ENCODE measurements around the gene TIAM1. TPM values are rescaled to one million over a fixed set of nuclear protein-coding genes. Genes with fewer than 3 reads are reported as not detected.

Gene TIAM1
- total and polyA plus RNA-seq, 2 of the 8 experiments (the other 6 are each of a cell fraction or from before 2014, with no cell fraction given), result 10.1 to 30.7 TPM

DNA sequence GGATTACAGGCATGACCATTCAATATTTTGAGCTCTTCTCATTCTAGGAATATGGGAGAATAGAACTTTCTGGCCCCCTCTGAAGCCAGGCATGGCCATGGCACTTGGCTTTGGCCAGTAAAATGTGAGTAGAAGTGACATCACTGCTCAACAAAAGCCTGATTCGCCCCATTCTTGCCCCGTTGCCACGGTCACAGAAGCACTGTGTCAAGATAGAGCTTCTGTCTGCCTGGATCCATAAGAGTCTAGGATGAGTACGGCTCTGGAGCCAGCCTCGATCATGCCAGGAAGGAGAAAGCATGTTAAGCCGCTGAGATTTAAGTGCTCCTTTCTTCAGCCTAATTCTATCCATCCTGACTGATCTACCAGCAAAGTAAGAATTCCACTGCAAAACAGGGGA lies 113.1 kb downstream of the TIAM1 start:
- H3K79me2 ChIP-seq (ENCODE audit: control insufficient read depth in 1 of 2, insufficient read depth in 2 of 2, low read length in 2 of 2), result no peaks in the 10 kb centered on the region
- no peaks in the 10 kb centered on the region for H3K4me1 ChIP-seq (replicated peaks in 1 of 4; ENCODE audit: control insufficient read depth in 3 of 4, insufficient read depth in 4 of 4, low read length in 3 of 4)
- no peaks in the 10 kb centered on the region for H3K27me3 ChIP-seq (replicated peaks in 1 of 4; ENCODE audit: control insufficient read depth in 3 of 4, extremely low read depth in 1 of 4, insufficient read depth in 3 of 4, low read length in 3 of 4)
- no peak overlapping the region for H3K23ac ChIP-seq (ENCODE audit: insufficient read length)
- no peak overlapping the region for H2BK120ac ChIP-seq (replicated peaks; ENCODE audit: low read depth, low read length)
- no peak overlapping the region for H3K4ac ChIP-seq (replicated peaks; ENCODE audit: insufficient read length, low read depth, low read length)
- H3K4me2 ChIP-seq (ENCODE audit: insufficient read depth in 1 of 2, low read depth in 2 of 2, low read length in 2 of 2), result no peak overlapping the region
- H3K9me3 ChIP-seq (ENCODE audit: insufficient read depth in 2 of 2, low read depth in 1 of 2, low read length in 1 of 2), result no peaks in the 10 kb centered on the region
- no peaks in the 10 kb centered on the region for H4K20me1 ChIP-seq (replicated peaks in 1 of 2; ENCODE audit: control insufficient read depth in 1 of 2, insufficient read depth in 2 of 2, low read length in 2 of 2)
- H2AFZ ChIP-seq (ENCODE audit: low read length), result no peak overlapping the region
- no peak for DNase-seq (ENCODE audit: low read depth in 1 of 2, low spot score in 2 of 2)
- no peak overlapping the region for H2AK5ac ChIP-seq (ENCODE audit: low read depth, low read length)
- H2BK12ac ChIP-seq (ENCODE audit: low read depth, low read length), result no peak overlapping the region
- H2BK5ac ChIP-seq (ENCODE audit: low read depth, low read length), result no peak overlapping the region
- H4K91ac ChIP-seq (replicated peaks; ENCODE audit: insufficient read length, low read length), result no peak overlapping the region
- 91% methylated on average over 6 of the region's 6 CpGs; no CpG with 5 or more reads in 1 of the 2 experiments for WGBS, 2 experiments (ENCODE audit: extremely low coverage in 1 of 2, insufficient coverage in 1 of 2, insufficient read length in 1 of 2, insufficient replicate concordance in 2 of 2, low coverage in 1 of 2, low lambda C conversion rate in 2 of 2, missing lambda C conversion rate in 1 of 2)
- H3K9ac ChIP-seq (replicated peaks in 1 of 4; ENCODE audit: extremely low read depth in 1 of 4, low read depth in 3 of 4, low read length in 3 of 4), result no peak overlapping the region
- no peak overlapping the region for H3K27ac ChIP-seq (ENCODE audit: low read depth, low read length)
- H3K56ac ChIP-seq (replicated peaks; ENCODE audit: insufficient read length, low read depth, low read length), result no peak overlapping the region
- no peaks in the 10 kb centered on the region for H3K36me3 ChIP-seq (ENCODE audit: control insufficient read depth in 2 of 4, insufficient read depth in 4 of 4, low read length in 3 of 4)
- H3K4me3 ChIP-seq (ENCODE audit: extremely low read depth in 1 of 4, insufficient read depth in 2 of 4, low read depth in 3 of 4, low read length in 4 of 4), result no peak overlapping the region
- H4K5ac ChIP-seq (ENCODE audit: insufficient read length, low read depth, low read length), result no peak overlapping the region
- POLR2A ChIA-PET (ENCODE audit: partially characterized antibody), result interaction anchor here (1.2 to 1.4 kb wide), 2 partner anchors 22 to 53 kb away, joined by 3 read pairs; no protein-coding TSS in a partner anchor
- H3K14ac ChIP-seq (ENCODE audit: insufficient read length), result no peak overlapping the region
- no peak overlapping the region for H2BK20ac ChIP-seq (ENCODE audit: low read length)
- H2BK15ac ChIP-seq (ENCODE audit: low read length), result no peak overlapping the region
- no peak for FAIRE-seq
- CTCF ChIA-PET (ENCODE audit: partially characterized antibody), result interaction anchor here (0.6 to 1.7 kb wide), 3 partner anchors 11 to 32 kb away, joined by 3 to 4 read pairs (median 3); no protein-coding TSS in a partner anchor
- no peaks in the 10 kb centered on the region for H3K23me2 ChIP-seq (ENCODE audit: low read depth, low read length)
- no peak overlapping the region for H3K18ac ChIP-seq (ENCODE audit: extremely low read depth, low read length)
- H3K79me1 ChIP-seq (ENCODE audit: low read depth, low read length), result no peaks in the 10 kb centered on the region
- no peak overlapping the region for H4K8ac ChIP-seq (ENCODE audit: extremely low read depth, insufficient read depth, low read length)
- TF ChIP-seq BACH1 (IDR thresholded peaks at IDR 0.05; ENCODE audit: low read length) (no peak), KDM4A (IDR thresholded peaks at IDR 0.05; ENCODE audit: low read depth, low read length, severe bottlenecking) (no peak), SIRT6 (IDR thresholded peaks at IDR 0.05; ENCODE audit: low read length) (no peak), KDM5A (IDR thresholded peaks at IDR 0.05; ENCODE audit: low read length) (no peak), BRCA1 (IDR thresholded peaks at IDR 0.05; ENCODE audit: low read depth, low read length) (no peak), JUN (IDR thresholded peaks at IDR 0.05; ENCODE audit: low read depth, low read length) (no peak), RXRA (IDR thresholded peaks at IDR 0.05; ENCODE audit: insufficient read depth, low read depth, low read length) (no peak), SAP30 (IDR thresholded peaks at IDR 0.05; ENCODE audit: insufficient read depth, insufficient replicate concordance, low read length) (no peak), TAF1 (IDR thresholded peaks at IDR 0.05; ENCODE audit: low read depth, low read length) (no peak)
- TF ChIP-seq, protein P1, sequence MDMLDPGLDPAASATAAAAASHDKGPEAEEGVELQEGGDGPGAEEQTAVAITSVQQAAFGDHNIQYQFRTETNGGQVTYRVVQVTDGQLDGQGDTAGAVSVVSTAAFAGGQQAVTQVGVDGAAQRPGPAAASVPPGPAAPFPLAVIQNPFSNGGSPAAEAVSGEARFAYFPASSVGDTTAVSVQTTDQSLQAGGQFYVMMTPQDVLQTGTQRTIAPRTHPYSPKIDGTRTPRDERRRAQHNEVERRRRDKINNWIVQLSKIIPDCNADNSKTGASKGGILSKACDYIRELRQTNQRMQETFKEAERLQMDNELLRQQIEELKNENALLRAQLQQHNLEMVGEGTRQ (IDR thresholded peaks at IDR 0.05; ENCODE audit: low read length), result no peak
- TF ChIP-seq, protein P2, sequence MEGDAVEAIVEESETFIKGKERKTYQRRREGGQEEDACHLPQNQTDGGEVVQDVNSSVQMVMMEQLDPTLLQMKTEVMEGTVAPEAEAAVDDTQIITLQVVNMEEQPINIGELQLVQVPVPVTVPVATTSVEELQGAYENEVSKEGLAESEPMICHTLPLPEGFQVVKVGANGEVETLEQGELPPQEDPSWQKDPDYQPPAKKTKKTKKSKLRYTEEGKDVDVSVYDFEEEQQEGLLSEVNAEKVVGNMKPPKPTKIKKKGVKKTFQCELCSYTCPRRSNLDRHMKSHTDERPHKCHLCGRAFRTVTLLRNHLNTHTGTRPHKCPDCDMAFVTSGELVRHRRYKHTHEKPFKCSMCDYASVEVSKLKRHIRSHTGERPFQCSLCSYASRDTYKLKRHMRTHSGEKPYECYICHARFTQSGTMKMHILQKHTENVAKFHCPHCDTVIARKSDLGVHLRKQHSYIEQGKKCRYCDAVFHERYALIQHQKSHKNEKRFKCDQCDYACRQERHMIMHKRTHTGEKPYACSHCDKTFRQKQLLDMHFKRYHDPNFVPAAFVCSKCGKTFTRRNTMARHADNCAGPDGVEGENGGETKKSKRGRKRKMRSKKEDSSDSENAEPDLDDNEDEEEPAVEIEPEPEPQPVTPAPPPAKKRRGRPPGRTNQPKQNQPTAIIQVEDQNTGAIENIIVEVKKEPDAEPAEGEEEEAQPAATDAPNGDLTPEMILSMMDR (IDR thresholded peaks at IDR 0.05; ENCODE audit: control extremely low read depth in 1 of 3, insufficient read depth in 1 of 3, low read depth in 1 of 3, low read length in 3 of 3), result no peak
